Bronchial epithelial cell (primary cell): ENCODE data around the gene FOS. TPM values are rescaled to one million over a fixed set of nuclear protein-coding genes. Genes with fewer than 3 reads are reported as not detected.
A peak's percentile ranks its signal among the peaks of the same experiment; 100 is the strongest.

Experiments used
- DNase-seq: peaks from one replicate; pipeline ENCODE4 v3.0.0-alpha.2; 2010; ENCODE audit warnings: low read depth
- FAIRE-seq: peaks from 2 replicates; lab custom pipeline; 2011; peaks lifted over from hg19 to GRCh38; lab: Jason Lieb, UNC
- H3K27me3 ChIP-seq: 2 replicates; pipeline ENCODE4 v1.5.1; 2011; ENCODE audit warnings: low read length; ENCODE audit not compliant: control insufficient read depth, insufficient read depth
- H3K36me3 ChIP-seq: 2 replicates; pipeline ENCODE4 v1.5.1; 2011; ENCODE audit warnings: low read length; ENCODE audit not compliant: control insufficient read depth, insufficient read depth
- H3K4me3 ChIP-seq: 2 replicates; pipeline ENCODE4 v1.5.1; 2011; ENCODE audit warnings: mild to moderate bottlenecking, low read depth, low read length, control low read depth
- CTCF ChIP-seq: IDR thresholded peaks from 2 replicates; pipeline ENCODE4 v1.5.1; 2011; ENCODE audit warnings: mild to moderate bottlenecking, moderate library complexity, low read length, control low read depth, inconsistent platforms; ENCODE audit not compliant: insufficient read depth, severe bottlenecking
- total RNA-seq: library from RNA; depleted of rRNA; stranded (reverse); fragments of >200 nt; gene quantifications from 2 replicates; pipeline ENCODE4 v1.2.1, GENCODE V29; 2014

FOS gene
- total RNA-seq, 1 donor from 2014 or later, result 143 TPM

- H3K36me3 ChIP-seq, result no peaks in the 10 kb centered on the region
- no peaks in the 10 kb centered on the region for H3K27me3 ChIP-seq
- no peak for FAIRE-seq
- TF ChIP-seq CTCF, result peak; percentile 97
- DNase-seq, result peak; percentile 51
- peak overlapping the region; percentile 52 for H3K4me3 ChIP-seq
Measured at GRCh38 chr14:75295491-75296345, 17.1 kb downstream of the FOS start.

- no peaks in the 10 kb centered on the region for H3K27me3 ChIP-seq
- H3K4me3 ChIP-seq, result no peak overlapping the region
- H3K36me3 ChIP-seq, result no peaks in the 10 kb centered on the region
- DNase-seq, result no peak
- TF ChIP-seq CTCF, result no peak
- no peak for FAIRE-seq
Measured at GRCh38 chr14:75297411-75298040, 18.9 kb downstream of the FOS start.

GRCh38 chr14:75298187-75298965, 19.7 kb downstream of the FOS start:
- no peak for FAIRE-seq

GRCh38 chr14:75299059-75299458, 20.4 kb downstream of the FOS start:
- H3K4me3 ChIP-seq, result no peak overlapping the region
- no peak for TF ChIP-seq CTCF
- no peak for FAIRE-seq
- H3K36me3 ChIP-seq, result no peaks in the 10 kb centered on the region
- H3K27me3 ChIP-seq, result no peaks in the 10 kb centered on the region
- peak; percentile 88 for DNase-seq

More at GRCh38 chr14:75298187-75298965, 19.7 kb downstream of the FOS start:
- no peak for DNase-seq
- H3K27me3 ChIP-seq, result no peaks in the 10 kb centered on the region
- no peaks in the 10 kb centered on the region for H3K36me3 ChIP-seq
- H3K4me3 ChIP-seq, result no peak overlapping the region
- TF ChIP-seq CTCF, result no peak

GRCh38 chr14:75299576-75299975, 20.9 kb downstream of the FOS start:
- no peak for DNase-seq
- FAIRE-seq, result no peak
- no peaks in the 10 kb centered on the region for H3K36me3 ChIP-seq
- no peak for TF ChIP-seq CTCF
- no peaks in the 10 kb centered on the region for H3K27me3 ChIP-seq
- H3K4me3 ChIP-seq, result no peak overlapping the region
